Caco-2 (cell line): ENCODE measurements around the gene EPDR1. TPM values are rescaled to one million over a fixed set of nuclear protein-coding genes. Genes with fewer than 3 reads are reported as not detected.
A peak's percentile ranks its signal among the peaks of the same experiment; 100 is the strongest.

Source experiments
- Bru-seq: library from RNA; stranded (reverse); fragments of 400-500 nt; gene quantifications from one replicate; lab custom pipeline; 2021; lab: Mats Ljungman, UMichigan
- BruChase-seq, 2 experiments: library from RNA; stranded (reverse); fragments of 400-500 nt; gene quantifications; one replicate each; lab custom pipeline; 2021; lab: Mats Ljungman, UMichigan
- BruUV-seq: library from RNA; stranded (reverse); fragments of 400-500 nt; replicated peaks from 2 replicates; lab custom pipeline; 2021; lab: Mats Ljungman, UMichigan
- CTCF ChIA-PET: fragments of 300-600 bp; sonication (Branson Sonifier 250); formaldehyde crosslinking; loops from one replicate; lab custom pipeline; 2022; ENCODE audit warnings: antibody characterized with exemption; lab: Charles Lee
- POLR2A ChIA-PET: fragments of 300-600 bp; sonication (Branson Sonifier 250); formaldehyde crosslinking; loops from one replicate; lab custom pipeline; 2022; ENCODE audit warnings: antibody characterized with exemption; lab: Charles Lee
- DNase-seq, 2 experiments: peaks; one replicate each; pipeline versions ENCODE4 v3.0.0 to v3.0.0-alpha.2; 2020 to 2022
- H3K27me3 ChIP-seq: replicated peaks from 2 replicates; pipeline ENCODE4 v1.6.0; 2011; ENCODE audit warnings: low read length; ENCODE audit not compliant: control insufficient read depth, insufficient read depth
- H3K36me3 ChIP-seq: 2 replicates; pipeline ENCODE4 v1.5.1; 2011; ENCODE audit warnings: low read length; ENCODE audit not compliant: control insufficient read depth, insufficient read depth
- H3K4me1 ChIP-seq: fragments of 250-450 bp; sonication (Bioruptor Pico); 2 replicates; pipeline ENCODE4 v1.5.1; 2020; ENCODE audit warnings: mild to moderate bottlenecking
- H3K4me3 ChIP-seq: 2 replicates; pipeline ENCODE4 v1.5.1; 2011; ENCODE audit warnings: low read depth, mild to moderate bottlenecking, control low read depth, low read length
- H3K9me3 ChIP-seq: fragments of 250-450 bp; sonication (Bioruptor Pico); 2 replicates; pipeline ENCODE4 v1.5.1; 2020; ENCODE audit warnings: mild to moderate bottlenecking, moderate library complexity
- H3K27ac Mint-ChIP-seq: one replicate; pipeline ENCODE4 v1.8.0; 2022; ENCODE audit warnings: mixed read lengths; ENCODE audit not compliant: unreplicated experiment
- H3K27me3 Mint-ChIP-seq: one replicate; pipeline ENCODE4 v1.8.0; 2022; ENCODE audit warnings: mixed read lengths; ENCODE audit not compliant: insufficient read depth, unreplicated experiment
- H3K36me3 Mint-ChIP-seq: one replicate; pipeline ENCODE4 v1.8.0; 2022; ENCODE audit warnings: mild to moderate bottlenecking, mixed read lengths; ENCODE audit not compliant: insufficient read depth, unreplicated experiment
- H3K4me1 Mint-ChIP-seq: one replicate; pipeline ENCODE4 v1.8.0; 2022; ENCODE audit warnings: low read depth, mixed read lengths; ENCODE audit not compliant: unreplicated experiment
- H3K4me3 Mint-ChIP-seq: one replicate; pipeline ENCODE4 v1.8.0; 2022; ENCODE audit warnings: mild to moderate bottlenecking, moderate library complexity, mixed read lengths; ENCODE audit not compliant: unreplicated experiment
- H3K9me3 Mint-ChIP-seq: one replicate; pipeline ENCODE4 v1.8.0; 2022; ENCODE audit warnings: mixed read lengths; ENCODE audit not compliant: unreplicated experiment
- CTCF ChIP-seq, 2 experiments: fragments of 200-600 bp in 1 of 2; IDR thresholded peaks; 1 replicate in 1 of 2; 2 replicates in 1 of 2; pipeline versions ENCODE4 v1.5.1 to v1.8.0; 2011 to 2022; ENCODE audit warnings: antibody characterized with exemption in 1 of 2, control low read depth in 1 of 2, inconsistent platforms in 1 of 2, low read depth in 1 of 2, low read length in 1 of 2, mild to moderate bottlenecking in 1 of 2, moderate library complexity in 1 of 2; ENCODE audit not compliant: insufficient read depth in 1 of 2, severe bottlenecking in 1 of 2, unreplicated experiment in 1 of 2
- intact Hi-C: fragments of 100-400 bp; cut with micrococcal nuclease; formaldehyde crosslinking; loops from one replicate; pipeline ENCODE4 v1.10.0; 2022; ENCODE audit not compliant: unreplicated experiment
- long read RNA-seq: library from polyadenylated mRNA; stranded (forward); transcript quantifications from one replicate; pipeline ENCODE4 v2.0.0, GENCODE V29; 2022
- total RNA-seq: library from RNA; stranded (reverse); gene quantifications from 2 replicates; pipeline ENCODE4 v1.2.3, GENCODE V29; 2022

Gene EPDR1
- 0.25 and 0.39 TPM in 2 replicates for total RNA-seq
- Bru-seq, nascent RNA, result percentile 11 among the genes with signal in this experiment
- BruChase-seq, experiment 1, labeled RNA remaining after a 2-hour chase, result percentile 9 among the genes with signal in this experiment
- BruChase-seq, experiment 2, labeled RNA remaining after a 6-hour chase, result percentile 11 among the genes with signal in this experiment
- long read RNA-seq, partial matches to known transcripts, result 0 of 1 reads
- long read RNA-seq, other reads (novel, unspliced or antisense), result 0 of 1 reads

DNA sequence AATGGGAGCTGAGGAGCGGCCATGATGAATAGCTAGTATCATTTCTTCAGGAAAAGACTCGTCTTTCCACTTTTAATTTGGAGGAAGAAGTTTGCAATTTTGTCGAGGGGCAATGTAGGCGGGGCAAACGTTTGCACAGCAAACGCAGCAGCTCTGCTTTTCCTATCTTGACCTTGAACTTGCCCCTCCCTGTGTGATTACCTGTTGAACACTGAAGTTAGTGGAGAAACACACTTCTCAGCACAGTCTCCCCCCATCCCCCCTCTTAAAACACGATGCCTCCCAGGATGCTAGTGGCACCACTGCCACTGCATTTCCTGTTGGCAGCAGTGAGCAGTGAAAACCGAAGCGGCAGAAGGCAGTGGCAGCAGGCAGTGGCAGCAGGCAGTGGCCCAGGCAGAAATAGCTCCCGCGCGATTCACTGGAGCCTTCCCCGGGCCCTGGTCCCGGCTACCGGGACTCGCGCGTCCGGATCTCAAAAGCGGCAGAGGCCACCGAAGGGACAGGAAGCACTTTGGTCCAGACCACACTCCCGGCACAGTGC lies at the start of gene EPDR1:
Gene EPDR1, plus strand, starts transcription at position 336 of the 544 bp plus-strand sequence. CDS start 300 bp downstream, outside the sequence.
- Histone ChIP-seq H3K4me1 (peaks cover 9% of the 10 kb centered on the region; the same call in 1 of the 2 replicates), H3K36me3 (no peaks in the 10 kb centered on the region), H3K9me3 (no peaks in the 10 kb centered on the region), H3K4me3 (peak within 1 kb of the TSS; percentile 11), H3K27me3 (no peaks in the 10 kb centered on the region; the same call in none of the 2 replicates)
- no peaks in the 10 kb centered on the region for H3K36me3 Mint-ChIP-seq
- TF ChIP-seq CTCF (IDR thresholded peaks at IDR 0.05; ENCODE audit: insufficient read depth in 1 of 2, low read depth in 1 of 2, low read length in 1 of 2, severe bottlenecking in 1 of 2, unreplicated experiment in 1 of 2), result no peak
- no peak within 1 kb of the TSS for H3K27ac Mint-ChIP-seq
- DNase-seq, result peak in 1 of 2 experiments; percentile 19
- H3K4me3 Mint-ChIP-seq, result peak within 1 kb of the TSS; percentile 65
- no peaks in the 10 kb centered on the region for H3K9me3 Mint-ChIP-seq
- no TSS peak for BruUV-seq
- peaks cover 31% of the 10 kb centered on the region for H3K27me3 Mint-ChIP-seq
- intact Hi-C loops, result no loop called here
- ChIA-PET CTCF (no interaction called here), POLR2A (no interaction called here)
- H3K4me1 Mint-ChIP-seq, result peaks cover 6% of the 10 kb centered on the region

DNA sequence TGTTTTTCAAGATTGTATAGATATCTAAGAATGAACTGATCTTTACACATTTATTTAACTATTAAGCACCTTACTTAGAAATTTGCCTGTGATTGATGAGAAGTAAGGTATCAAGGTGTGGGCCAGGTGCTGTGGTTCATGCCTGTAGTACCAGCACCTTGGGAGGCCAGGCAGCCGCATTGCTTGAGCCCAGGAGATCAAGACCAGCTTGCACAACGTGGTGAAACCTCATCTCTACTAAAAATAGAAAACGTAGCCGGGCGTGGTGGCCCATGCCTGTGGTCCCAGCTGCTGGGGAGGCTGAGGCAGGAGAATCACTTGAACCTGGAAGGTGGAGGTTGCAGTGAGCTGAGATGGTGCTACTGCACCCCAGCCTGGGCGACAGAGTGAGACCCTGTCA lies 38.4 kb upstream of the EPDR1 start:
- Mint-ChIP-seq H3K27ac (no peak overlapping the region), H3K4me3 (no peak overlapping the region), H3K9me3 (no peaks in the 10 kb centered on the region), H3K4me1 (no peaks in the 10 kb centered on the region), H3K36me3 (no peaks in the 10 kb centered on the region), H3K27me3 (peaks cover 4% of the 10 kb centered on the region)
- Histone ChIP-seq H3K9me3 (no peaks in the 10 kb centered on the region), H3K4me3 (no peak overlapping the region), H3K36me3 (no peaks in the 10 kb centered on the region), H3K4me1 (no peaks in the 10 kb centered on the region), H3K27me3 (no peaks in the 10 kb centered on the region)
- no TSS peak for BruUV-seq
- no peak for TF ChIP-seq CTCF (IDR thresholded peaks at IDR 0.05; ENCODE audit: insufficient read depth in 1 of 2, low read depth in 1 of 2, low read length in 1 of 2, severe bottlenecking in 1 of 2, unreplicated experiment in 1 of 2)
- intact Hi-C loops, result no loop called here
- no peak for DNase-seq
- ChIA-PET CTCF (no interaction called here), POLR2A (no interaction called here)

GRCh38 chr7:37893359-37893758 lies 27.1 kb upstream of the EPDR1 start:
- no peaks in the 10 kb centered on the region for H3K9me3 ChIP-seq
- H3K9me3 Mint-ChIP-seq, result no peaks in the 10 kb centered on the region
- no peak overlapping the region for H3K27ac Mint-ChIP-seq
- POLR2A ChIA-PET, result no interaction called here
- no peak for DNase-seq
- no peaks in the 10 kb centered on the region for H3K4me1 Mint-ChIP-seq
- no peaks in the 10 kb centered on the region for H3K36me3 ChIP-seq
- H3K4me3 Mint-ChIP-seq, result no peak overlapping the region
- no peaks in the 10 kb centered on the region for H3K27me3 ChIP-seq
- no peak overlapping the region for H3K4me3 ChIP-seq
- H3K4me1 ChIP-seq, result no peaks in the 10 kb centered on the region
- no peak for TF ChIP-seq CTCF (IDR thresholded peaks at IDR 0.05; ENCODE audit: insufficient read depth in 1 of 2, low read depth in 1 of 2, low read length in 1 of 2, severe bottlenecking in 1 of 2, unreplicated experiment in 1 of 2)
- intact Hi-C loops, result no loop called here
- H3K27me3 Mint-ChIP-seq, result peaks cover 10% of the 10 kb centered on the region
- BruUV-seq, result no TSS peak
- no peaks in the 10 kb centered on the region for H3K36me3 Mint-ChIP-seq
- CTCF ChIA-PET, result no interaction called here
